Posterior vena cava (tissue), 2 donors: ENCODE results near the gene SLC17A1. TPM values are rescaled to one million over a fixed set of nuclear protein-coding genes. Genes with fewer than 3 reads are reported as not detected.

Experiments
- DNase-seq: peaks from one replicate; pipeline ENCODE4 v3.0.0-alpha.2; 2020; ENCODE audit warnings: low spot score
- intact Hi-C, 2 donors: fragments of 100-400 bp; cut with DNase I; formaldehyde crosslinking; loops; one replicate each; pipeline versions ENCODE4 v1.14.1 to v1.14.2; 2022 to 2023
- total RNA-seq, 2 donors: library from RNA; stranded (reverse); fragmentation: NEBNext Ultra II Directional; extraction: Animal tissue kit (Norgen Biotek cat#: 25700); gene quantifications; one replicate each; pipeline ENCODE4 v1.2.1, GENCODE V29; 2021
- donor health status: DM: yes; HTN: yes; CAD: no.
- donor health status: DM: yes; HTN: yes; CAD: no.

SLC17A1 gene
- total RNA-seq, 2 donors from 2014 or later = not detected

DNA sequence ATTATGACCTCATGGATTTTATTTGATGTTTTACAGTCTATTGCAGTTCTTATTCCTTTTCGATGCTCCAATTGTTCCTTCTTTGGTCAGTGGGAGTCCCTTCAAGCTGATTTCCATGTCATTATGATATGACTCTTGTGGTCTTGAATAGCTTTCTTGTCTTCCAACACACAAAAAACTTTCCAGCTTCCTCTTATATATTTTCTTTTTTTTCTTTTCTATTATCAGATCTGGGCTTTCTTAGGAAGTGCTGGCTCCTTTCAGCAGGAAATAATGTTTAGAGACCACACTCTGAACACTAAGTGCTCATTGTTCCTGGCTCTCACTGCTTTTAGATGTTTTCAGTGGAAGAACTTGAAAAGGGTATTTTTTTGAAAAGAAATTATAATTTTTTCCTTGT is 3.1 kb upstream of the SLC17A1 start:
- no peak for DNase-seq
- intact Hi-C loops = no loop called here

DNA sequence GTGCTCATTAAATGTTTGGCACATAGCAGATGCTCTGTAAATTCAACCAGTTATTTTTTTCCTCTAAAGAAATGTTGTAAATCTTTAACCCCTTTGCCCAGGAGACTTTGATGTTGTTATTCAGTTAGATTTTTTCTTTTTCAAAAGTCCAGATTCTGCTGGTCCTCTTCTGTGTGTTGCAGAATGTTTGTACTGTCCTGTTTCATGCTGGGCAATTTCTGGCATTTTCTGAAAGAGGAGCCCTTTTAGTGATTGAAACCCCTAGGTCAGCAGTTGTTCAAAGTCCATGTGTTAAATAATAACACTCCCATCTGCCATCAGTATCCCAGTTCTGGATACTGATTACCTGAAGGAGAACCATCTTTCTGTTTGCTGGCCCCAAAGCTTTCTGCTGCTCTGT is 1.3 kb upstream of the SLC17A1 start:
- no peak for DNase-seq
- intact Hi-C loops = no loop called here

DNA sequence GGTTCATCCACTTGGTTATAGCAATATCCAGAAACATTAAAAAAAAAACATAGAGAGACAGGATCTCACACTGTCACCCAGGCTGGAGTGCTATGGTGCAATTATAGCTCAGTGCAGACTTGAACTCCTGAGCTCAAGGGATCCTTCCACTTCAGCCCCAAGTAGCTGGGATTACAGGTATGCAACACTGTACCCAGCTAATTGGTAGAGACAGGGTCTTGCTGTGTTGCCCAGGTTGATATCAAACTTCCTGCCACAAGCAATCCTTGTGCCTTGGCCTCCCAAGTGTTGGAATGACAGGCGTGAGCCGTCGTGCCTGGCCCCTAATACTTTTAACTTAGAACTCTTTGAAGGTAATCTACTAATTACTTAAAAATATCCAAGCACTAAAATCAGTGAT is 818 bp upstream of the SLC17A1 start:
- intact Hi-C loops = no loop called here

DNA sequence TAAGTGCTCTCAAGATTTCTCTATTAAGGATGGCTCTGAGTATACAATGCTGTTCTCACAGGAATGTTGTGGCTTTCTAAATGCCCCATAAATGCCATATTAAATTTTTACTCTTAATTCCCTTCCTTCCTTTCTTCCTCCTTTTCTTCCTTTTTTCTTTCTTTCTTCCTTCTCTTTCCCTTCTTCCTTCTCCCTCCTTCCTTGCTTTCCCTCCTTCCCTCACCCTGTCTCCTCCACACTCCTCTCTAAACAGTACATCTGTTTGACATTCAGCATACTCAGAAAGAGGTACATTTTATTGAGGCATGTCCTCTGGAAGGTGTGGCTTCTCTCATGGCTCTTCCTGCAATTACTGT is 433 bp upstream of the SLC17A1 start:
- intact Hi-C loops = no loop called here
- DNase-seq = no peak

More for the DNA sequence above, 818 bp upstream of the SLC17A1 start:
- DNase-seq = no peak

DNA sequence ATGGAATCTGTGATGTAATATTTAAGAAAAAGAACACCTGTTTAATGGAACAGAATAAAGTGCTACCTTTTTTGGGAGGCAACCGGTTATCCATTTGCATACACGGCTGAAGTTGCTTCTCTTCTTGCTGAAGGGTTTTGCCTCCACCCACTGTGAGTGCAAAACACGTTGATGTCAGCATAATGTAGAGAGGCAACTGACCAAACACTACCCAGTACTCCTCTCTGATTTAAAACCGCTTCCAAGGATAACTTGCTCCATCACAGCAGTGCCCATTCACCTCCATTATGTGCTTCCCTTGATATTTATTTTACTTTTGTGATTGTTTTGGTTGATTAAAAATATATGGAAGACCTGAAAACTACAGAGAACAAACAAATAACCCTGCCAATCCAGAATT is 1.4 kb downstream of the SLC17A1 start:
- intact Hi-C loops = no loop called here
- no peak for DNase-seq

DNA sequence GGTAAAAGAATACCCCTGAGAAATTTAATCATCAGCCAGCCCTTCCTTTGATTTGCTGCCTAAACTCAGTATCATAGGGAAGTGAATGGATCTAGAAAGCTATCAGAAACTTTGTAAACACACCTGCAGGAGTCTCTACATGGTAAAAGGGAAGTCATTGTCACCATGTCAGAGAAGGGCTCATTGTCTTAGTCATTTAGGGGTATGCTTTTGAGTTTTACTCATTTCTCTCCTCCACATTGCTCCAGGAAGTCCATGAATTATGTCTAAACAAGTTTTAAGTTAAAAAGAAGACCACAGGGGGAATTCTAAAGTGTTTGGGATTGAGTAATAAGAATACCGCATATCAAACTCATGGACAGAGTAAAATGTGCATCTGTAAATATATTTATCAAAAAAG is 2.5 kb downstream of the SLC17A1 start:
- intact Hi-C loops = no loop called here
- no peak for DNase-seq

DNA sequence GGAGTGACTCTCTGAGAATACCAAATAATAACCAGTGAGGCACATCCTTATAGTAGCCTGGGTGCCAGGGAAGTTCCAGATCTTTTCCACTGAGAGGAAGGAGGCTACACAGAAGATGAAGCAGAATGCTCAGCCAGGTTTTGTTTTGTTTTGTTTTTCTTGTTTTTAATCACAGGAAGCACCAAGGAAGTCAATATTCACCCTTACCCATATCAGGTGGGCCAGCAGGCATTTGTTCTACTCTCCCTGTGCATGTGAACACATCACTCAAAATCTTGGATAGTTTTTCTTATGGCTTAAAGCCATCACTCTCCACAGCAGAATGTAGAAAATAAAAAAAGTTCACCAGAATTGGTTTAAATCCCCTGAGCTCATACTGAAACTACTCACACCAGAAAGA is 10.5 kb downstream of the SLC17A1 start:
- DNase-seq = no peak
- intact Hi-C loops = no loop called here

DNA sequence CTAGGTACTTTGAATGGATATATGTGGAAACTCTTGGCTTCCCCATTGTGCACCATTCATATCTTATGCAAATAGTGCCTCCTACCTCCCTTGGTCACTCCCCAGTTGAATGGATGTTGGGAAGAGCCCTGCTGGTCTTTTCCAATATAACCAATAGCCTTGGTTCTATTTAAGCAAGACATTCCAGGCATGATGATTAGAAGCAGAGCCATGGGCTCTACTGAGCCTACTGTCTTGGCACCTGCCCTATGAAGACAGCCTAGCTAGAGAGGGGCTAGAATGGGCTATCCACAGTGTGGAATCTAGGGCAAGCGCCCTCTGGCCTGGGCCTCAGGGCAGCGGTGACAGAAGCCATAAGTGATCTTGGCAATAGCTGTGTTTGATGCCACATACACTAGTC is 15.6 kb downstream of the SLC17A1 start:
- DNase-seq = no peak
- intact Hi-C loops = no loop called here

DNA sequence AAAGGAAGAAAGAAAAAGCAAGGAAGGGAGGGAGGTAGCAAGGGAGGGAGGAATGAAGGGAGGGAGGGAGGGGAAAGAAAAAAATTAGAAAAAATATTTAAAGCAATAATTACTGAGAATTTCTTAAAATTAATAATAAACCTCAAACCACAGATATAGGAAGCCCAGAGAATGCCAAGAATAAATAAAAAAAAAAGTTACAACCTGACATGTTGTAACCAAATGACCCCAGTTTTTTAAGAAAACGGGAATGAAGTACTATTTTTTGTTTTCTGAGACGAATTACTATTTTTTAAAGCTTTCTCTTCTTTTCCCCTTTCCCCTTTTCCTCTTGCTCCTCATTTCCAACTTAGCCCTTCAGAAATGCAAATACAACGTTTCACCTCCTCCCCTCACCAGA is 16.7 kb downstream of the SLC17A1 start:
- intact Hi-C loops = loop anchor here in 1 of 2 donors (1.0 kb wide), 1 partner anchor 21 kb away; no protein-coding TSS in a partner anchor
- DNase-seq = no peak

DNA sequence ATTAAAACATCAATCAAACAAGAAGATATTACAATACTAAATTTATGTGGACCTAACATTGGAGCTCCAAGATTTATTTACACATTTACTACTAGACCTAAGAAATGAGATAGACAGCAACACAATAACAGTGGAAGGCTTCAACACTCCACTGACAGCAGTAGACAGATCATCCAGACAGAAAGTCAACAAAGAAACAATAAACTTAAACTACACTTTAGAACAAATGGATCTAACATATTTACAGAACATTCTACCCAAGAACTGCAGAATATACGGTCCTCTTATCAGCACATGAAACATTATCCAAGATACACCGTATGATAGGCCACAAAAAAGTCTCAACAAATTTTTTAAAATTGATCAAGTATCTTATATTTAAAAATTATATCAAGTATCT is 27.0 kb downstream of the SLC17A1 start:
- intact Hi-C loops = loop anchor here in 1 of 2 donors (1.0 kb wide), 1 partner anchor 8 kb away; no protein-coding TSS in a partner anchor
- no peak for DNase-seq

DNA sequence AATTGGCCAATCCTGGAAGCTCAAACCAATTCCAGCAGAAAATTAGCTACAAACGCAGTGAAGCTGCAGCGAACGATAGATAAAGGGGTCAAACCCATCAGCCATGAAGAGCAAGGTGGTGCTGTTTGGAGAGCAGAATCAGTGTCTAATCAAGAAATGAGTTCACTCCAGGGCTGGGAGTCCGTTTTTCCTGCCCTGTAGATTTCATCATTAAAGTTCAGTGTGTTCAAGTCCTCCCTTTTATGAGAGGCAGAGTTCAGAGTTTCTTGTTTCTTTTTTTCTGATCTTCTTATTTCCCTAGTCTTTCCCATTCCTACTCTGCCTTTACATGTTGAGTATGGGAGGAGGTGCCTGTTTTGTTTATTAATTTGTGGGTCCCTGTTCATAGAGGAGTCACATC is 30.4 kb downstream of the SLC17A1 start:
- intact Hi-C loops = no loop called here
- no peak for DNase-seq

DNA sequence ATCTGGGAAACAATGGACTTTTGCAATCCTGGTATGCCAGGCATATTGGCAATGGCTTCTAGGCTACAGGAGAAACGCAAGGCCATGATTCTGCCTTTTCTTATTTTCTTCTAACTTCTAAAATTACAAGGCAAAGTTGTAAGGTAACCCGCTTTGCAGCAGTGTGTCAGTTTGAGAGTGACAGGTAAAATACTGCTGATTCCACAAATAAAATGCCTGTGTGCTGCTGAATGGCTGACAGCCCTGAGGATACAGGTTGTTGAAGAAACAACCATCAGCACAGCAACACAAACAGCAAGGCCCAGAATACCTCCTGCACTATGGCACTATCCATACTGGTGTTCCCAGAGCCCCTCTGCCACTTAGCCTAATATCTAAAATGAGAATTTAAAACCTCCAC is 37.1 kb downstream of the SLC17A1 start:
- intact Hi-C loops = loop anchor here in 1 of 2 donors (1.0 kb wide), 1 partner anchor 21 kb away; no protein-coding TSS in a partner anchor

DNA sequence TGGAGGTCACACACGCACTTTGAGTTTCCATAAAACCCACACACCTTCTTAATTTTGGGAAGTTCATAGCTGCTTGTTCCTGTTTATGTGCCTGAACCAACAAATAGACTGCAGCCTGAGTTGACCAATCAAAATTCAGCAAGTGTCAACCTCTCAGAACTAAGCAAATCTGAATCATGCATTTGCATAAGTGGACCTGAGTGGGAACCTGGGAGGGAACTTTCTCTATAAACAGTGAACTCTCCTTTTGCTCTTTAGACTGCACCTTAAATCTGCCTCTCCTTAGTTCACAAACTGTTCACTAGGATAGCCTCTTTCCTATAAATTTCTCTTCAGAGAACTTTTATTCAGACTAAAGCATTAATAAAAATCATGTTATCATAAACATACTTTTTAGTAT is 37.9 kb downstream of the SLC17A1 start:
- intact Hi-C loops = loop anchor here in 1 of 2 donors (1.0 kb wide), 1 partner anchor 21 kb away; no protein-coding TSS in a partner anchor
- no peak for DNase-seq

More for the DNA sequence above, 37.1 kb downstream of the SLC17A1 start:
- DNase-seq = no peak

DNA sequence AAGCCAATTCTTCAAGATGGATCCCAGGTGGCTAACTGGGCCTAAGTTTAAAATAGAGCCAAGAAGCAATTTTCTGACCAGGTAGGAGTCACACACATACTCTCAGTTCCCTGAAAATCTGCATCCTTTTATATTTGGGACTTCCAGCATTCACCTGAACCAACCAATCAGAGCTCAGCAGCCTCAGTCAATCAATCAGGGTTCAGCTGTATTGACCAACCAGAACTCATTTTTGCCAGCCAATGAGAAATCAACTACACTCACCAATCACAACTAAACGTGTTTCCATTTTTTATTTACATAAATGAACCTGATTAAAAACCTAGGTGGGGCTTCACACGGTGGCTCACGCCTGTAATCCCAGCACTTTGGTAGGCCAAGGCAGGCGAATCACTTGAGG is 39.8 kb downstream of the SLC17A1 start:
- no peak for DNase-seq
- intact Hi-C loops = no loop called here

DNA sequence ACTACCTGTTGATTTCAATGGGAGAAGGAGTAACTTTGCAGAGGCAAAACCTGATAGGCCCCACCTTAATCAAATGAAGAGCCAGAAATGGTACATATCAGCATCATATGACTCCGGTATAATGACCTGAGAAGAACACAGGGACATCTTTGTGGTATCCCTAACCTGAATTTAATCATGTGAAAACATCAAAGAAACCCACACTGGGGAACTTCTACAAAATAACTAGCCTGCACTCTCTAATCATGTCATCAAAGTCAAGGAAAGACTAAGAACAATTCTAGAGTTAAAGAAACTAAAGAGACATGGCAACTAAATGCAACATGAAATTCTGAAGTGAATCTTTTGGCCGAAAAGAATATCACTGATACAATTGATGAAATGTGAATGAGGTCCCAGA is 42.4 kb downstream of the SLC17A1 start:
- intact Hi-C loops = no loop called here
- no peak for DNase-seq

DNA sequence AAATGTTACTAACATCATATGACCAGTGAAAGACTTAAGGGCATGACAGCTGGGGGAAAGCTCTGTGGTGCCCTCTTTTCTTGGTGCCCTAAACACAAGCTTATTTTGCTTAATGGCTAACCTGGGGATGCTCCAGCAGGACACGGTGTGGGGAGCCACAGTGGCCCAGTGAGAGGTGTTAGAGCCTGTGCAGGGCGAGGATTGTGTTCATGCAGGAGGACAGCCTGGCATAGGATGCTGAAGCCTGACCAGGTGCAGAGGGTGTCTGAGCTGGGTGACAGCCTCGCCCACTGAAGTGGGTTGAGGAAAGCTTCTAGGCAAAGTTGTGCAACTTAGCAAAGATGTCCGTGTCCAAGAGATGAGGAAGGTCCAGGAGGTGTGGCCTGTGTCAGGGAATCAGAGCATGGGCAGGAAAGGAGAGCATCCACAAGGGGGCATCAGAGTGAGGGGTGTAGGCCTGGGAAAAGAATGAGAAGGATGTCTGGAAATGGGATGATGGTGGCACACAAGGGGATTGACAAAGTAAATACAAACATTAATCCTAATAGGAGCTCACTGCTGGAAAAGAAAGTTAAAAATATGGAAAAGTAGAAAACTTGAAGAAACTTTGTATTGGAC is 43.4 kb downstream of the SLC17A1 start:
- intact Hi-C loops = no loop called here

DNA sequence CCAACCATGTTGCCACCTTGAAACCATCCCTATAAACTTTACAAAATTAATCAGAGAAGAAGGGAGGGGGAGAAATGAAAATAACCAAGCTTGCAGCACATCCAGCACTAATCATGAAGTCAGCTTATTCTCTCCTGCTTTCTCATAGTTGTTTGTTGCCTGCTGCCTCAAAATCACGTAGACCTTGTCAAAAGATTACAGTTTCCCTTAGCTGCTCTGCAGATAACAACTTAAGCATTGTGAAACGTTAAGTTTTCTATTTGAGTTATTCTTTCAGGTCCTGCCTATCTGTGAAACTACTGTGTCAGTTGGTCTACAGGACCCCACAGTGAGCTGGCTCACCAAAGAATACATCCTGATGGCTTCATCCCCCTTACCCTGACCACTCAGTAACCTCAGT is 44.4 kb downstream of the SLC17A1 start:
- no peak for DNase-seq
- intact Hi-C loops = no loop called here

More for the DNA sequence above, 43.4 kb downstream of the SLC17A1 start:
- DNase-seq = no peak

DNA sequence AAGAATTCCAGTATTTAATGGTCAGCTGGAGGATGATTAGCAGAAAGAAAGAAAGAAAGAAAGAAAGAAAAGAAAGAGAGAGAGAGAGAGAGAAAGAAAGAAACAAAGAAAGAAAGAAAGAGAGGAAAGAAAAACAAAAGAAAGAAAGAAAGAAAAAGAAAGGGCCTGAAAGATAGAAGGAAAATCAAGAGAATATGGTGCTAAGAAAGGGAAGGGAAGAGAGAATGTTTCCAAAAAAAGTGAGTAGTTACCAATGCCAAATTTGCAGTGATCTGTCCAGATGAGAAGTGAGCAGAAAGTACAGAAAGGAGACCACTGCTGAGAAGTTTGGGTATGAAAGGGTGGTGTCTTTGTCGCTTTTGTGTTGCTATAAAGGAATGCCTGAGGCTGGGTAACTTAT is 50.7 kb downstream of the SLC17A1 start:
- DNase-seq = no peak
- intact Hi-C loops = no loop called here

DNA sequence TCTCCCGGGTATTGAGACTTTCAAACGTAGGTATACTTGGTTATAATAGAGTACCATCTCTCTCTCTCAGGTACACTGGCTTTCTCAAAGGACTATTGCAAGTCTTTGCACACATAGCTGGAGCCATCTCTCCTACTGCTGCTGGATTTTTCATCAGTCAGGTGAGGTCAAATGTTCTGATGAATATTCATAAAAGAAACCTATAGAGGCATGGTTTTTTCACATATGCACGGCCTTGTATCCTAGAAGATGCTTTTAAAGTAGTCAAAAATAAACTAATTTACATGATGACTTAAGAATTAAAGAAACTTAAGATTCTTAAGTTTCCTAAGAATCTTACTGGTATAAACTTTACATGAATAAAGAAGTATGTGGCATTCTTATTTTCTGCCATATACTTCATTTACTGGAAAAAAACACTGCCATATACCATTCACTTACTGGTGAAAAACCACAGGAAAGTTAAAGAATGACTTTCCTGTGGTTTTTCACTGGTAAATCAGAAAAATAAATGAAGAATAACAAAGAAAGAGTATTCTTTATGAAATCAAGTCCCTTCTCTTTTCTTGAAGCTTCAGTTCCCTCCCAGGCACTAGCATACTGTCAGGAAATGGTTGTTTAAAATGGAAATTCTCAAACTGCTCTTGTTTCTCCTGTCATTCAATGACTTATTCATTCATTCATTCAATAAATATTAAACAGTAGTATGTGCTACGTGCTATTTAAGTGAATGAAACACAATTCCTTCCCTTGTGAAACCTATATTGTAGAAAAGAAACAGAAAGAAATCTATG is 53.8 kb downstream of the SLC17A1 start:
- intact Hi-C loops = no loop called here
- DNase-seq = no peak

DNA sequence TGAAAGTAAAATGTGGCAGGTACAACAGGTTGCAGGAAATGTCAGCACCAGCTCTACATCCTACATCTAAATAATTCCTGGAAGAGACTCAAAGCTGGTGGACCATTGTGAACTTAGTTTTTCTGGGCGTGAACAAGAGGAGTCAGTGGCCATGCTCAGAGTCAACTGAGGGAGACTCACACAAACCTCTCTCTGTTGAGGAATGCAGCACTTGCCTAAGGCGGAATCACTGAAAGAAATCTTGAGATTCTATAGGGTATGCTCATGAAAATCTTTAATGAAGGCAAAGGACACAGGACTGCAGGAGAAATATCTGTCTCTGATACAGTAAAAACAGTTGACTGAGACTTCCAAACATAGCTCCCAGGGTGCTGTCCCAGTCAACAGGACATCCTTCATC is 54.8 kb downstream of the SLC17A1 start:
- no peak for DNase-seq
- intact Hi-C loops = no loop called here

DNA sequence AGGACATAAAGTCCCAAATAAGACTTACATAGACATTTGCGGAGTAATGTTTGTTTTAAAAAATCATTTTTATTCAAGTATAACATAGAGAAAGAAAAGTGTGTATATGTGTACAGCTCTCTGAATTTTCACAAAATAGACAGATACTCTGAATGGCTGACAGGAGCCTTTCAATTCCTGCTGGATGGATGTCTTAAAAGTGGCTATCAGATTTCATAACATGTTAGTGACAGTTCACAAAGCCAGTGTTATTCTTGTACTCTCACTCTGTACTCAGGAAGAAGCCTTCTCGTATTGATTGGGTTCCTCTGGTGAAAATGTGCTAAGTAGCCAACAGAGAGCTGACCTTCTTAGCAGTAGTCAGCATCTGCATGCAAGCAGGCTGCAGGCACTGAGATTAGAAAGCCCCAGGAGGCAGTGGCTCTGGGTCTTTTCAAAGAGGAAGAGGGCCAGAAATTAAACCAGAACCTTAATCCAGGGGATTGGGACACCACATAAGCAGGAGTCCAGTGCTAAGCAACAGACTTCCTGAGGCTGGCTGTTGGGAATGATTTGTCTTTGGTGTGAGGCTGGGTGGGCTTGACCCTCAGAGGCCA is 57.6 kb downstream of the SLC17A1 start:
- intact Hi-C loops = no loop called here
- DNase-seq = no peak
